ENCODE data around the gene VWA1.

DNA sequence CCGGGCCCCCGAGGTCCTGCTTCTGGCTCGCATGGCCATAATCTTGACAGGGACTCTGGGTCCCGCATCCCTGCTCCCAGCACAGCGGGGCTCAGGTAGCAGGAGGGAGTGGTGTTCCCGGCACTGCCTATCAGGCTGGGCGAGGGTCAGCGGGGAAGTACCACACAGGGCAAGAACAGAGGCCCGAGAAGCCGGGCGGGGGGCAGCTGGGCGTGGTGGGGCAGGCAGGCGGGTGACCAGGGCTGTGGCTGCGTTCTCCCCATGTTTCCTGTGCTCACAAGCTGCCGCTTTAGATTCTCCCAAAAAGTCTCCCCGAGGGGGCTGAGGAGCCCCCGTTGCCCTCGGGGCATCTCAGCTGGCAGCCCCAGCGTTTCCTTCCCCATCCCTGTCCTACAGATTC is 54.4 kb downstream of the VWA1 start:
- TF ChIP-seq, protein P1, sequence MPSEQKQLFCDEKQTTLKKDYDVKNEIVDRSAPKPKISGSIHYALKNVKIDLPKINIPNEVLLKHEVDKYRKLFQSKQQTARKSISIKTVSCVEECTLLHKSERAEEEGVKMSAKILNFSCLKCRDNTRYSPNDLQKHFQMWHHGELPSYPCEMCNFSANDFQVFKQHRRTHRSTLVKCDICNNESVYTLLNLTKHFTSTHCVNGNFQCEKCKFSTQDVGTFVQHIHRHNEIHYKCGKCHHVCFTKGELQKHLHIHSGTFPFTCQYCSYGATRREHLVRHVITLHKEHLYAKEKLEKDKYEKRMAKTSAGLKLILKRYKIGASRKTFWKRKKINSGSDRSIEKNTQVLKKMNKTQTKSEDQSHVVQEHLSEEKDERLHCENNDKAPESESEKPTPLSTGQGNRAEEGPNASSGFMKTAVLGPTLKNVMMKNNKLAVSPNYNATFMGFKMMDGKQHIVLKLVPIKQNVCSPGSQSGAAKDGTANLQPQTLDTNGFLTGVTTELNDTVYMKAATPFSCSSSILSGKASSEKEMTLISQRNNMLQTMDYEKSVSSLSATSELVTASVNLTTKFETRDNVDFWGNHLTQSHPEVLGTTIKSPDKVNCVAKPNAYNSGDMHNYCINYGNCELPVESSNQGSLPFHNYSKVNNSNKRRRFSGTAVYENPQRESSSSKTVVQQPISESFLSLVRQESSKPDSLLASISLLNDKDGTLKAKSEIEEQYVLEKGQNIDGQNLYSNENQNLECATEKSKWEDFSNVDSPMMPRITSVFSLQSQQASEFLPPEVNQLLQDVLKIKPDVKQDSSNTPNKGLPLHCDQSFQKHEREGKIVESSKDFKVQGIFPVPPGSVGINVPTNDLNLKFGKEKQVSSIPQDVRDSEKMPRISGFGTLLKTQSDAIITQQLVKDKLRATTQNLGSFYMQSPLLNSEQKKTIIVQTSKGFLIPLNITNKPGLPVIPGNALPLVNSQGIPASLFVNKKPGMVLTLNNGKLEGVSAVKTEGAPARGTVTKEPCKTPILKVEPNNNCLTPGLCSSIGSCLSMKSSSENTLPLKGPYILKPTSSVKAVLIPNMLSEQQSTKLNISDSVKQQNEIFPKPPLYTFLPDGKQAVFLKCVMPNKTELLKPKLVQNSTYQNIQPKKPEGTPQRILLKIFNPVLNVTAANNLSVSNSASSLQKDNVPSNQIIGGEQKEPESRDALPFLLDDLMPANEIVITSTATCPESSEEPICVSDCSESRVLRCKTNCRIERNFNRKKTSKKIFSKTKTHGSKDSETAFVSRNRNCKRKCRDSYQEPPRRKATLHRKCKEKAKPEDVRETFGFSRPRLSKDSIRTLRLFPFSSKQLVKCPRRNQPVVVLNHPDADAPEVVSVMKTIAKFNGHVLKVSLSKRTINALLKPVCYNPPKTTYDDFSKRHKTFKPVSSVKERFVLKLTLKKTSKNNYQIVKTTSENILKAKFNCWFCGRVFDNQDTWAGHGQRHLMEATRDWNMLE (tag by site-specific recombination; conservative IDR thresholded peaks at IDR 0.05; ENCODE audit: low read depth), result no peak
- TF ChIP-seq, protein P2, sequence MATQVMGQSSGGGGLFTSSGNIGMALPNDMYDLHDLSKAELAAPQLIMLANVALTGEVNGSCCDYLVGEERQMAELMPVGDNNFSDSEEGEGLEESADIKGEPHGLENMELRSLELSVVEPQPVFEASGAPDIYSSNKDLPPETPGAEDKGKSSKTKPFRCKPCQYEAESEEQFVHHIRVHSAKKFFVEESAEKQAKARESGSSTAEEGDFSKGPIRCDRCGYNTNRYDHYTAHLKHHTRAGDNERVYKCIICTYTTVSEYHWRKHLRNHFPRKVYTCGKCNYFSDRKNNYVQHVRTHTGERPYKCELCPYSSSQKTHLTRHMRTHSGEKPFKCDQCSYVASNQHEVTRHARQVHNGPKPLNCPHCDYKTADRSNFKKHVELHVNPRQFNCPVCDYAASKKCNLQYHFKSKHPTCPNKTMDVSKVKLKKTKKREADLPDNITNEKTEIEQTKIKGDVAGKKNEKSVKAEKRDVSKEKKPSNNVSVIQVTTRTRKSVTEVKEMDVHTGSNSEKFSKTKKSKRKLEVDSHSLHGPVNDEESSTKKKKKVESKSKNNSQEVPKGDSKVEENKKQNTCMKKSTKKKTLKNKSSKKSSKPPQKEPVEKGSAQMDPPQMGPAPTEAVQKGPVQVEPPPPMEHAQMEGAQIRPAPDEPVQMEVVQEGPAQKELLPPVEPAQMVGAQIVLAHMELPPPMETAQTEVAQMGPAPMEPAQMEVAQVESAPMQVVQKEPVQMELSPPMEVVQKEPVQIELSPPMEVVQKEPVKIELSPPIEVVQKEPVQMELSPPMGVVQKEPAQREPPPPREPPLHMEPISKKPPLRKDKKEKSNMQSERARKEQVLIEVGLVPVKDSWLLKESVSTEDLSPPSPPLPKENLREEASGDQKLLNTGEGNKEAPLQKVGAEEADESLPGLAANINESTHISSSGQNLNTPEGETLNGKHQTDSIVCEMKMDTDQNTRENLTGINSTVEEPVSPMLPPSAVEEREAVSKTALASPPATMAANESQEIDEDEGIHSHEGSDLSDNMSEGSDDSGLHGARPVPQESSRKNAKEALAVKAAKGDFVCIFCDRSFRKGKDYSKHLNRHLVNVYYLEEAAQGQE (tag by site-specific recombination; IDR thresholded peaks at IDR 0.05), result no peak
- TF ChIP-seq FEZF1 (tag by site-specific recombination; IDR thresholded peaks at IDR 0.05), result no peak
- TF ChIP-seq, protein P3, sequence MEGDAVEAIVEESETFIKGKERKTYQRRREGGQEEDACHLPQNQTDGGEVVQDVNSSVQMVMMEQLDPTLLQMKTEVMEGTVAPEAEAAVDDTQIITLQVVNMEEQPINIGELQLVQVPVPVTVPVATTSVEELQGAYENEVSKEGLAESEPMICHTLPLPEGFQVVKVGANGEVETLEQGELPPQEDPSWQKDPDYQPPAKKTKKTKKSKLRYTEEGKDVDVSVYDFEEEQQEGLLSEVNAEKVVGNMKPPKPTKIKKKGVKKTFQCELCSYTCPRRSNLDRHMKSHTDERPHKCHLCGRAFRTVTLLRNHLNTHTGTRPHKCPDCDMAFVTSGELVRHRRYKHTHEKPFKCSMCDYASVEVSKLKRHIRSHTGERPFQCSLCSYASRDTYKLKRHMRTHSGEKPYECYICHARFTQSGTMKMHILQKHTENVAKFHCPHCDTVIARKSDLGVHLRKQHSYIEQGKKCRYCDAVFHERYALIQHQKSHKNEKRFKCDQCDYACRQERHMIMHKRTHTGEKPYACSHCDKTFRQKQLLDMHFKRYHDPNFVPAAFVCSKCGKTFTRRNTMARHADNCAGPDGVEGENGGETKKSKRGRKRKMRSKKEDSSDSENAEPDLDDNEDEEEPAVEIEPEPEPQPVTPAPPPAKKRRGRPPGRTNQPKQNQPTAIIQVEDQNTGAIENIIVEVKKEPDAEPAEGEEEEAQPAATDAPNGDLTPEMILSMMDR (tag by site-specific recombination; IDR thresholded peaks at IDR 0.05), result no peak
- TF ChIP-seq, protein P4, sequence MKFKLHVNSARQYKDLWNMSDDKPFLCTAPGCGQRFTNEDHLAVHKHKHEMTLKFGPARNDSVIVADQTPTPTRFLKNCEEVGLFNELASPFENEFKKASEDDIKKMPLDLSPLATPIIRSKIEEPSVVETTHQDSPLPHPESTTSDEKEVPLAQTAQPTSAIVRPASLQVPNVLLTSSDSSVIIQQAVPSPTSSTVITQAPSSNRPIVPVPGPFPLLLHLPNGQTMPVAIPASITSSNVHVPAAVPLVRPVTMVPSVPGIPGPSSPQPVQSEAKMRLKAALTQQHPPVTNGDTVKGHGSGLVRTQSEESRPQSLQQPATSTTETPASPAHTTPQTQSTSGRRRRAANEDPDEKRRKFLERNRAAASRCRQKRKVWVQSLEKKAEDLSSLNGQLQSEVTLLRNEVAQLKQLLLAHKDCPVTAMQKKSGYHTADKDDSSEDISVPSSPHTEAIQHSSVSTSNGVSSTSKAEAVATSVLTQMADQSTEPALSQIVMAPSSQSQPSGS (tag by site-specific recombination; IDR thresholded peaks at IDR 0.05; ENCODE audit: low read depth), result no peak
- TF ChIP-seq, protein P5, sequence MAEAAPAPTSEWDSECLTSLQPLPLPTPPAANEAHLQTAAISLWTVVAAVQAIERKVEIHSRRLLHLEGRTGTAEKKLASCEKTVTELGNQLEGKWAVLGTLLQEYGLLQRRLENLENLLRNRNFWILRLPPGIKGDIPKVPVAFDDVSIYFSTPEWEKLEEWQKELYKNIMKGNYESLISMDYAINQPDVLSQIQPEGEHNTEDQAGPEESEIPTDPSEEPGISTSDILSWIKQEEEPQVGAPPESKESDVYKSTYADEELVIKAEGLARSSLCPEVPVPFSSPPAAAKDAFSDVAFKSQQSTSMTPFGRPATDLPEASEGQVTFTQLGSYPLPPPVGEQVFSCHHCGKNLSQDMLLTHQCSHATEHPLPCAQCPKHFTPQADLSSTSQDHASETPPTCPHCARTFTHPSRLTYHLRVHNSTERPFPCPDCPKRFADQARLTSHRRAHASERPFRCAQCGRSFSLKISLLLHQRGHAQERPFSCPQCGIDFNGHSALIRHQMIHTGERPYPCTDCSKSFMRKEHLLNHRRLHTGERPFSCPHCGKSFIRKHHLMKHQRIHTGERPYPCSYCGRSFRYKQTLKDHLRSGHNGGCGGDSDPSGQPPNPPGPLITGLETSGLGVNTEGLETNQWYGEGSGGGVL (tag by site-specific recombination; IDR thresholded peaks at IDR 0.05), result no peak
- no peak for TF ChIP-seq ZNF37A (tag by site-specific recombination; IDR thresholded peaks at IDR 0.05)
- TF ChIP-seq SETDB1 (IDR thresholded peaks at IDR 0.05; ENCODE audit: insufficient read length, low read length), result no peak
- no peak for TF ChIP-seq PRDM1 (tag by site-specific recombination; IDR thresholded peaks at IDR 0.05)
- TF ChIP-seq, protein P6, sequence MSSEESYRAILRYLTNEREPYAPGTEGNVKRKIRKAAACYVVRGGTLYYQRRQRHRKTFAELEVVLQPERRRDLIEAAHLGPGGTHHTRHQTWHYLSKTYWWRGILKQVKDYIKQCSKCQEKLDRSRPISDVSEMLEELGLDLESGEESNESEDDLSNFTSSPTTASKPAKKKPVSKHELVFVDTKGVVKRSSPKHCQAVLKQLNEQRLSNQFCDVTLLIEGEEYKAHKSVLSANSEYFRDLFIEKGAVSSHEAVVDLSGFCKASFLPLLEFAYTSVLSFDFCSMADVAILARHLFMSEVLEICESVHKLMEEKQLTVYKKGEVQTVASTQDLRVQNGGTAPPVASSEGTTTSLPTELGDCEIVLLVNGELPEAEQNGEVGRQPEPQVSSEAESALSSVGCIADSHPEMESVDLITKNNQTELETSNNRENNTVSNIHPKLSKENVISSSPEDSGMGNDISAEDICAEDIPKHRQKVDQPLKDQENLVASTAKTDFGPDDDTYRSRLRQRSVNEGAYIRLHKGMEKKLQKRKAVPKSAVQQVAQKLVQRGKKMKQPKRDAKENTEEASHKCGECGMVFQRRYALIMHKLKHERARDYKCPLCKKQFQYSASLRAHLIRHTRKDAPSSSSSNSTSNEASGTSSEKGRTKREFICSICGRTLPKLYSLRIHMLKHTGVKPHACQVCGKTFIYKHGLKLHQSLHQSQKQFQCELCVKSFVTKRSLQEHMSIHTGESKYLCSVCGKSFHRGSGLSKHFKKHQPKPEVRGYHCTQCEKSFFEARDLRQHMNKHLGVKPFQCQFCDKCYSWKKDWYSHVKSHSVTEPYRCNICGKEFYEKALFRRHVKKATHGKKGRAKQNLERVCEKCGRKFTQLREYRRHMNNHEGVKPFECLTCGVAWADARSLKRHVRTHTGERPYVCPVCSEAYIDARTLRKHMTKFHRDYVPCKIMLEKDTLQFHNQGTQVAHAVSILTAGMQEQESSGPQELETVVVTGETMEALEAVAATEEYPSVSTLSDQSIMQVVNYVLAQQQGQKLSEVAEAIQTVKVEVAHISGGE (tag by site-specific recombination; conservative IDR thresholded peaks at IDR 0.05; ENCODE audit: low read depth), result no peak
- TF ChIP-seq, protein P7, sequence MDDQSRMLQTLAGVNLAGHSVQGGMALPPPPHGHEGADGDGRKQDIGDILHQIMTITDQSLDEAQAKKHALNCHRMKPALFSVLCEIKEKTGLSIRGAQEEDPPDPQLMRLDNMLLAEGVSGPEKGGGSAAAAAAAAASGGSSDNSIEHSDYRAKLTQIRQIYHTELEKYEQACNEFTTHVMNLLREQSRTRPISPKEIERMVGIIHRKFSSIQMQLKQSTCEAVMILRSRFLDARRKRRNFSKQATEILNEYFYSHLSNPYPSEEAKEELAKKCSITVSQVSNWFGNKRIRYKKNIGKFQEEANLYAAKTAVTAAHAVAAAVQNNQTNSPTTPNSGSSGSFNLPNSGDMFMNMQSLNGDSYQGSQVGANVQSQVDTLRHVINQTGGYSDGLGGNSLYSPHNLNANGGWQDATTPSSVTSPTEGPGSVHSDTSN (CRISPR knock-in tag; IDR thresholded peaks at IDR 0.05), result no peak
- TF ChIP-seq ZNF571 (tag by site-specific recombination; IDR thresholded peaks at IDR 0.05), result no peak
- no peak for TF ChIP-seq ZNF600 (tag by site-specific recombination; IDR thresholded peaks at IDR 0.05)
